ENCODE results near the gene ADAT1. TPM values are rescaled to one million over a fixed set of nuclear protein-coding genes. Genes with fewer than 3 reads are reported as not detected.
A peak's percentile ranks its signal among the peaks of the same experiment; 100 is the strongest.

The ADAT1 gene
- total RNA-seq, 1 donor from 2014 or later: 65.8 TPM

DNA sequence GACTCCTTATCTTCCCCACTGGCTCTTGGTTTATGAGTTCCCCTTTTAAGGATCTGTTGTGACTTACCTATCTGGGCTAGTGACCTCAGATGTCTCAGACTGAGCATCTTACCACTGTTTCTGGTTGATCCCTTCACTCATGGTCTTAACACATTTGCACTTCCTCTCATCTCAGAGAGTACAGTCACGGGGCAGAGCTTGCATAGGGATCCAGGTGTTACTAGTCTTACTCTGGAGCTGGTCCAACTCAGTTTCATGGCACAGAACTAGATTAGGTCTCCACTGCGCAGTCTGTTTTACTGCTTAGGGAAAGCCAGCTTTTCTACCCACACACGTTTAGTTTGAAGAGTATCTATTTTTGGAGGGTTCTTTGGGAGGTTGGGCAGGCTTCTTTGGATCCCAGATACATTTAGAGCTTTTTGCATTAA is 46.7 kb downstream of the ADAT1 start:
- Mint-ChIP-seq H3K36me3 (ENCODE audit: insufficient read depth) (peaks cover 24% of the 10 kb centered on the region), H3K4me1 (ENCODE audit: low read depth) (peaks cover 2% of the 10 kb centered on the region), H3K9me3 (ENCODE audit: low read depth) (no peaks in the 10 kb centered on the region), H3K27ac (no peak overlapping the region), H3K27me3 (no peaks in the 10 kb centered on the region), H3K4me3 (ENCODE audit: low read depth) (no peak overlapping the region)
- no peak for TF ChIP-seq CTCF (IDR thresholded peaks at IDR 0.05; ENCODE audit: unreplicated experiment)
- no peak for DNase-seq (ENCODE audit: low spot score, unreplicated experiment)

- H3K27me3 Mint-ChIP-seq: no peaks in the 10 kb centered on the region
These were observed 47.1 kb downstream of the ADAT1 start for GRCh38 chr16:75575958-75576357.

DNA sequence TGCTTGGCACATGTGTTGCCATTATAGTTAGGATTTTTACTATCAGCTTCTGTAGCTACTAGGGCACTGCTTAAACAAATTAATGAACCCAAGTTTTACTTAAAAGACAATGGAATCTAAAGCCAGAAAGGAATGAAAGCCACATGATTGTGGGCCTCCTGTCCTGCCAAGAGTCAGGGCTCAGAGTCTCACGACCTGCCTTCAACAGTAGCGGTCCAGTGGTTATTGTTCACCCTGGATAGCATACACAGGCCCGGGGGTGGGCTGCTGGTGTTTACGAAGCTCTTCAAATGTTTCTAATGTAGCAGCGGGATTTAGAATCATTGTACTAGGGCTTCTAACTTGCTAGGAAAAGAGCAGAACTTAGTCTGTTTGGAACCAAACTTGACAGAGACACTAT is 49.1 kb downstream of the ADAT1 start:
- Mint-ChIP-seq H3K9me3 (ENCODE audit: low read depth) (no peaks in the 10 kb centered on the region), H3K27ac (peak overlapping the region; percentile 71), H3K4me3 (ENCODE audit: low read depth) (no peak overlapping the region), H3K36me3 (ENCODE audit: insufficient read depth) (peaks cover 20% of the 10 kb centered on the region), H3K4me1 (ENCODE audit: low read depth) (no peaks in the 10 kb centered on the region), H3K27me3 (no peaks in the 10 kb centered on the region)
- DNase-seq (ENCODE audit: low spot score, unreplicated experiment): no peak
- TF ChIP-seq CTCF (IDR thresholded peaks at IDR 0.05; ENCODE audit: unreplicated experiment): no peak

More at GRCh38 chr16:75575958-75576357, 47.1 kb downstream of the ADAT1 start:
- TF ChIP-seq CTCF (IDR thresholded peaks at IDR 0.05; ENCODE audit: unreplicated experiment): no peak
- no peaks in the 10 kb centered on the region for H3K9me3 Mint-ChIP-seq (ENCODE audit: low read depth)
- peaks cover 2% of the 10 kb centered on the region for H3K4me1 Mint-ChIP-seq (ENCODE audit: low read depth)
- no peak for DNase-seq (ENCODE audit: low spot score, unreplicated experiment)
- H3K27ac Mint-ChIP-seq: no peak overlapping the region
- H3K4me3 Mint-ChIP-seq (ENCODE audit: low read depth): no peak overlapping the region
- peaks cover 27% of the 10 kb centered on the region for H3K36me3 Mint-ChIP-seq (ENCODE audit: insufficient read depth)

DNA sequence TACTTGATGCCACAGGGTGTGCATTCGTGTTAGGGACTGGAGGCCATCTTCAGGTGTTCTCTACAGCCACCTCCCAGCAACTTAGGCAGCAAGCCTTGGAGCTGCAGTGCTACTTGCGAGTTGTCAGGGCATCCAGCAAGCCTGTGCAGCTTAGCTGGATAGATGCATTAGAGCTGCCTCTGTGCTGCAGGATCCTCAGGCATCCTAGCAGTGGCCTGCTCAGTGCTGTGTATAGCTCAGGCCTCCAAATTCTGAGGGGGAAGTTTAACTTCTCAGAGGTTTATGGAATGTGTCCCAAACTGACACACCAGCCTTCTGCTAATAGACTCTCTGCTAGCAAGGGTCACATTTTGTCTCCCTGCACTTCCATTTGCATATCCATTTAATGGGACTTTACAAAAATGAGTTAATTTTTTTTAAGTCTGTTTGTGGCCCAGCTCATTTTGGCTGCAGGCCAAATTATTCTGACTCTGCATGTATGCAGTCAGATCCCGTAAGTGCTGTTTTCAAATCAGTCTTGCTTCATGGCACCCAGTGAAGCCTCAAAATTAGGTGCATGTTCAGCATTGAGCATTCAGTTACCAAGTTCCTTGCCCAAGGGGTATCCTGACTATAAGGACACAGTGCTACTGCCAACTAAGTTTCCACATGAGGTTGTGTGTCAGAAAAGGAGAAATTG is 50.1 kb downstream of the ADAT1 start:
- no peaks in the 10 kb centered on the region for H3K27me3 Mint-ChIP-seq
- TF ChIP-seq CTCF (IDR thresholded peaks at IDR 0.05; ENCODE audit: unreplicated experiment): no peak
- no peak overlapping the region for H3K4me3 Mint-ChIP-seq (ENCODE audit: low read depth)
- H3K9me3 Mint-ChIP-seq (ENCODE audit: low read depth): no peaks in the 10 kb centered on the region
- no peaks in the 10 kb centered on the region for H3K4me1 Mint-ChIP-seq (ENCODE audit: low read depth)
- peaks cover 17% of the 10 kb centered on the region for H3K36me3 Mint-ChIP-seq (ENCODE audit: insufficient read depth)
- no peak for DNase-seq (ENCODE audit: low spot score, unreplicated experiment)
- no peak overlapping the region for H3K27ac Mint-ChIP-seq

GRCh38 chr16:75570396-75571065 is 52.5 kb downstream of the ADAT1 start:
- no peak for DNase-seq (ENCODE audit: low spot score, unreplicated experiment)
- peaks cover 10% of the 10 kb centered on the region for H3K4me1 Mint-ChIP-seq (ENCODE audit: low read depth)
- H3K9me3 Mint-ChIP-seq (ENCODE audit: low read depth): no peaks in the 10 kb centered on the region
- H3K4me3 Mint-ChIP-seq (ENCODE audit: low read depth): no peak overlapping the region
- TF ChIP-seq CTCF (IDR thresholded peaks at IDR 0.05; ENCODE audit: unreplicated experiment): no peak
- peaks cover 12% of the 10 kb centered on the region for H3K36me3 Mint-ChIP-seq (ENCODE audit: insufficient read depth)
- no peaks in the 10 kb centered on the region for H3K27me3 Mint-ChIP-seq
- no peak overlapping the region for H3K27ac Mint-ChIP-seq

Data from progenitor cell of endocrine pancreas (in vitro differentiated cells).